GM18868 (cell line): Measurements from ENCODE around the gene NUMBL.

Source experiments
- ATAC-seq: cut with Tn5 transposase; IDR thresholded peaks from one replicate; pipeline ENCODE4 v1.9.1; 2021; ENCODE audit warnings: mild to moderate bottlenecking, moderate library complexity; ENCODE audit not compliant: unreplicated experiment

The NUMBL gene

DNA sequence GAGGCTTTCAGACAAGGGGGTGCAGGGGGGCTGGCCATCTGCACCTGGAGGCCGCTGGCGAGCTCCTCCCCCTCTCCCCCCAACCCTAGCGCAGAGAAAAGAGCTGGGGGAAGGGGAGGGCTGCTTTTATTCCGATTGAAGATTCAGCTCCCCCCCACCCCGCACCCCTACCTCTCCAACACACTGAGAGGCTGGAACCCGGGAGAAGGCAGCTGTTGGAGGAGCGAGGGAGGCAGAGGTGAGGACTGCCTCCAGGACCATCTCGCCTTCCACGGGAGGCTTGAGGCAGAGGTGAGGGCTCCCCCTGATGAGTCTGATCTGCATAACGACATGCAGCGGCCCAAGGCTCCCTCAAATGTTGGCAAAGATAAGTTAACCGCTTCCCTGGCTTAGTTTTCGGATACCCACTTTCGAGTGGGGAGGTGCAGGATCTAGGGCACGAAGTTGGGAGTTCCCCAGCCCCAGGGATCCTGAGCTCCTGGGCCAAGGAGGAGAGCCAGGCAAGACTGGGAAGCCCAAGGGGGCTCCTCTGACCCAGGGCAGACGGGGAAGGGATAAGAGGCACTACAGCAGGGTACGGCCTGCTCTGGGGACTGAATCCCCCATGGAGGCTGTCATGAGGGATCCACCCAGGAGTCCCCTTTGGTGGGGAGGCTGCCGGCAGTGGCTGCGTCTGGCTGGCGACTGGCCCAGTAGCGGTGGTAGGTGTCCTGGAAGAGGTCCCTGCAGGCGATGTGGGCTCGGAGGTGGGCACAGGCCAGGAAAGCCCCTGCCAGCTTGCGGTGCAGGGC is 1.2 kb upstream of the NUMBL start:
- ATAC-seq, result no peak

DNA sequence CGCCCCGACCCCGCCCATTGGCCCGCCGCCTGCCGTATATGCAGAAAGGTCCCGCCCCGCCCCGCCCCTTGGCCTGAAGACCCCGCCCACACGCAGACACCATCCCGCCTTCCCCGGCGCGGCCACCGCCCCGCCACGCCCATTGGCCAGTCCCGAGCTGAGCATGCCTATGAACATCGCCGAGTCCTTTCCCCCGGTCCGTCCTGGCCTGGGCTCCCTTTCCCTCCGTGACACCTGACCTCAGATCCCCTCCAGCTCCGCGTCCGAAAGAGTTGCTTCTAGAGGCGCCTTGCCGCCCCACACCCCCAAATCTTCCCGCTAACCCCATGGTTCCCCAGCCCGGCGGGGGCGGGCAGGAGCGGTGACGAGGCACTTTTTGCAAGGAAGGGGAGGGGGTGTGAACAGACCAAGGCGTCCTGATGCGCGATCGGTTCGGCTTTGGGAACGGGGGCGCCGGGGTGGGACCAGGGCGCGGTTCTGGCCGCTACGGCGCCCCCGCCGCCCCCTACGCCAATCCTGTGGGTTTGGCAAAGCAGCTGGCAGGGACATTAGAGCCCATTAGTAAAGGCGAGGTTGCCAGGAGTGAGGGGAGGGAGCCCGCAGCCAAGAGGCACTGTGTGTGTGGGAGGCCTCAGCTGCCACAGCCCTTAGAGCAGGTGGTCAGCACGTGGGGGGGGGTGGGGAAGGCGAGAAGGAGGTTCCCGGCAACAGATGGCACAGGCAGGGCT is 406 bp upstream of the NUMBL start:
- ATAC-seq, result peak; percentile 66

DNA sequence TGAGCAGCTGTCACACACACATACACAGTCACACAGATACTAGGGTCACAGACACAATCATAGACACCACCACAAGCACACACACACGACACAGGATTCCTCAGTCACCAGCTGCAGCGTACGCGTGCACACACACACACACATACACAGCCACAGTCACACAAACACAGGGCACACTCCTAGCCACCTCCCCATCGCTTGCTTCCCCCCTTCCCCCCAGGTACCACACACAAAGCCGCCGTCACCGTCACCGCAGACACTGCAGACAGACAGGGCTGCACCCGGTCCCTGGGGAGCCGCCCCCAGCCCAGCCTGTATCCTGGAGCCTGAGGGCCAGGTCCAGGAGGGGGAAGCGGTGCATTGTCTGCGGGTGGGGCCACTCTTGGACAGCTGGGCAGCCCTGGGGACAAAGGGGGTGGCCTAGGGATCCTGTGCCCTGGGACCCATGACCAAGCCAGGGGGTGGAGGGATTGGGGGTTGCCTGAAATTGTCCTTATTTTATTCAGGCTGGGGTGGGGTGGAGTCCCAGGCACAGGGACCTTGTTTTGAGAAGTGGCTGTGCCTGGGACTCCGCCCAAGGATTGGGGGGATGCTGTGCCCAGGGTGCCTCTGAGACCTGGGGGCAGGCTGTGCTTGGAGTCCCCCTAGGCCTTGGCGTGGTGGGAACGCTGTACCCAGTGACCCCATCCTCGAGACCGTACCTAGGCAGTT is 957 bp downstream of the NUMBL start:
- no peak for ATAC-seq

DNA sequence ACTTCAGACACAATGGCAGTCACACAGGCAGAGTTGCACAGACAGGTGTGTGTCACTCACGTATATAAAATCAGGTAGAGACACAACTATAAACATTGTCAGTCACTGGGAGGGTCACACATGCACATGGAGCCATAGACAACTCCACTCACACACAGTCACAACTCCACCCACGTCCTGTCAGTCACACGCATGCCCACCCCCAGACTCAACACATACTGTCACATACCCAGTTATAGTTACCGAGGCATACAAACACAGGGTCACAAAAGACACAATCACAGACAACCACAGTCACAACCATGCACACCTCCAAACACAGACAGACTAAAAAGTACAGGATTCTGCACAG is 1.5 kb downstream of the NUMBL start:
- ATAC-seq, result no peak

DNA sequence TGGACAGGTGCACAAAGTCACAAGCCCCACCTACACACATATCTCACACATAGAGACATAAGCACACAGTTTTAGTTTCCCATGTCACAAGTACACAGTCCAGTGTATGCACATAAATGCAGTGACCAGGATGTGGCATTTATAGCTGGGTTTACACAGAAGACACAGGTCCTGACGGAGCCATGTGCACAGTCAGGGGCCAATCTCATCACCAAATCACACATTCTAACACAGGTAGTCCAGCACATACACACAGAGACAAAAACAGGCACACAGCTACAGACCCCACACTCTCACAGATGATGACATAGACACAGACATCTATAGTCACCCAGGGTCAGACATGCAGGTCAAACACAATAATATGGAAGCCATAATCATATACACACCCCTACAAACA is 2.1 kb downstream of the NUMBL start:
- no peak for ATAC-seq

DNA sequence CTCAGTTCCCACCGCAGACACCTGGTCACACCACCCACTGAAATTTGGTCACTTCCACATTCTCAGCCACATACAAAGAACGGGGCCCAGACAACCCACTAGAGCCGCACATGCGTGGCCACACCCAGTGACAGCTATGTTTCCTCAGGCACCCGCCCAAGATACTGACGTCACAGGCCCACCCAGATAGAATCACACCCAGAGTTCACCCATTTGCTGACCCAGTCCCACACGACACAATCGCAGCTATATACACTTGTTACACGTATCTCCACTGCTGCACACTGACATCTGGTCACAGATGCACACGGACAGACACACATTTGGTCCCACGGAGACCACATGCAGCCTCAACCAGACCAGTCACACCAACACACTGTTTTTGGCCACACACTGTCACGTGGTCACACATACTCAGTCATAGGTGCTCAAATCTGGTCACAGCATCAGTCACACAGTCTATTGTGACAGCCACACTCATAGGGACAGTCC is 2.9 kb downstream of the NUMBL start:
- no peak for ATAC-seq

DNA sequence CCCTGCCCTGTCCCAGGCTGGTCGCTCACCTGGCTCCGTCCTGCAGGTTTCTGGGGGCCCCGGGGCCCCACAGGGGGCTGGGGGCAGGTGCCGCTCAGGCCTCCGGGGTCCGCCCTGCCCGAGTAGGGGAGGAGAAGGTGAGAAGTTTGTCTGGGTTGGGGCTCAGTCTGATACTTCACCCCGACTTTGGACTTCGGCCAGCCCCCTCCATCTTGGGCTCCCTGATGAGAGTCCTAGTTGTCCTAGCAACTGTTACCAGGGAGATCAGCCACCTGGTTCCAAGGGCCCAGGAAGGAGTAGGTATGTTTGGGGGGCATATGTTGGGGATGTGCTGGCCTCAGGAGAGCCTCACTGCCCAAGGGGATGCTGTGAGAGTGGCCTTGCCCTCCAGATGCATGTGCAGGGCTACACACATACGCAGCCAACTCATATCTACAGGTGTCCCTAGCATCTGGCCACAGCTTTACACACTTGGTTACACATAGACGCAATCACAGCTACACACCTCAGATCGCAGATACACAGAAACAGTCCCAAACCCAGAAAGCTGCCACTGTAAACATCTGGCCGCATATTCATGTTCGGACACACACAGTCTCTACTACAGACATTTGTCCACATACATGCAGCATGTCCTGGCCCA is 3.4 kb downstream of the NUMBL start:
- ATAC-seq, result no peak

DNA sequence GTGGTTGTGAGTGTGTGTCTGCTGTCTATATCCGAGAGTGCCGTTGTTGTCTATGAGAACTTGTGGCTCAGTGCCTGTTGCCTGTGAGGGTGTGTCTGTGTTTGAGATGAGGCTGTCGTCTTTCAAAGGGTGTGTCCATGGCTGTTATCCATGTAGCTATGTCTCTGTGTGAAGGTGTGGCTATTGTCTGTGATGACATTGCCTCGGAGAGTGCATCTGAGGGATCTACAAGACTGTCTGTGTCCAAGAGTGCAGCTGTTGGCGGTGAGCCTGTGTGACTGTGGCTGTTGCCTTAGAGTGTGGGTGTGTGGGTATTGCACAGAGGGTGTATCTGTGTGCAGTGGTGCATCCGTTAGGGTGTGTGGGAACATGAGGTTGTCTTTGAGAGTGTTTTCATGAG is 4.9 kb downstream of the NUMBL start:
- no peak for ATAC-seq

DNA sequence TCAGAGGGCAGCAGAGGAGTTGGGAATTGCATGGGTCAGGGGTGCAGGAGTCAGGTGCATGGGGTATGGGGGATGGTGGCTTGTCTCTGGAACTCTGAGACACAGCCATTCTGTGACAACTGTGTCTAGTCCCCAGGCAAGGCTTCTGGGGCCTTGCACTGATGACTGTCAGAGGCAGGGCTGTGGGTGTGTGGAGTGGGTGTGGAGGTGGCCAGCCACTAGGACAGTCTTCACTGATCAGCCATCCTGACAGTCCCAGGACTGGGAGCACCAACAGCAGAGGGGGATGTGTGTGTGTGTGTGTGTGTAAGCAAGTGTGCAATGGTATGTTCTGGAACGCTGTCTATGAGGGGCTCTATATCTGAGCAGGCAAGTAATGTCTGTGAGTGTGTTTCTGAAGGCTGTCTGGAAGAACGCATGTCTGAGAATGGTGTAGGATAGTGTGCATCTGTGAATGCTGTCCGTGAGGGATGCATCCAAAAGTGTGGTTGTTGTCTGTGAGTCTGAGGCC is 5.4 kb downstream of the NUMBL start:
- no peak for ATAC-seq

DNA sequence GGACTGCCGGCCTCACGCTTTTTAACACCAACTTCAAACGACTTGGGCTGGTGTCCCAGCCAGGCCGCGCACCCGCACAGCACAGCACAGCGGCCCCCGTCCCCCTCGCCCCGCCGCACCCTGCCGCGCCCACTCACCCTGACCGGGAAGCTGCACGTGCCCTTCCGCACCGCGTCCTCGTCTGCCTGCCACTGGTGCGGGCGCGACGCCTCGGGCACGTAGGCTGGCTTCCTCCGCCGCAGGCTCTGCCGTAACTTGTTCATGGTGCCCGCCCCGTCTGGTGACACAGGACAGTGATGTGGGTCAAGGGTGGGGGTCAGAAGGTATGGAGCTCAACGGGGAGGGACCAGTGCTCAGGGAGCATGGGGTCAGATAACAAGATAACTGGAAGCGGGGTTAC is 6.2 kb downstream of the NUMBL start:
- ATAC-seq, result no peak

DNA sequence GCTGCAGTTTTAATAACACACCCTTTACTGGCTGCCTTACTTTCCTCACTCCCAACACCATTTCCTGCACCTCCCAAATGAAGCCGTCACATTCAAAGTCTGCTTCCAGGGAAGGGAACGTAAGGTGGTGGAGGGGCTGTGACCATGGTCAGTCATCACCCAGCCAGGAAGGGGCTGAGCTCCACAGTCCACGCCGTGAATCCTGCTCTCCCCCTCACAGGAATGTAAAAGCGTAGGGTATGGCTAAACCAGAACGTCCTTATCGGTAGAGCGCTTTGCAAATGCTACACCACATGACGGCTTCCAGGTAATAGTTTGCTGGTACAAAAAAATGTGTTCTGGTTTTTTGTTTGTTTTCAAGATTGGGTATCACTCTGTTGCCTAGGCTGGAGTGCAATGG is 7.0 kb downstream of the NUMBL start:
- no peak for ATAC-seq

DNA sequence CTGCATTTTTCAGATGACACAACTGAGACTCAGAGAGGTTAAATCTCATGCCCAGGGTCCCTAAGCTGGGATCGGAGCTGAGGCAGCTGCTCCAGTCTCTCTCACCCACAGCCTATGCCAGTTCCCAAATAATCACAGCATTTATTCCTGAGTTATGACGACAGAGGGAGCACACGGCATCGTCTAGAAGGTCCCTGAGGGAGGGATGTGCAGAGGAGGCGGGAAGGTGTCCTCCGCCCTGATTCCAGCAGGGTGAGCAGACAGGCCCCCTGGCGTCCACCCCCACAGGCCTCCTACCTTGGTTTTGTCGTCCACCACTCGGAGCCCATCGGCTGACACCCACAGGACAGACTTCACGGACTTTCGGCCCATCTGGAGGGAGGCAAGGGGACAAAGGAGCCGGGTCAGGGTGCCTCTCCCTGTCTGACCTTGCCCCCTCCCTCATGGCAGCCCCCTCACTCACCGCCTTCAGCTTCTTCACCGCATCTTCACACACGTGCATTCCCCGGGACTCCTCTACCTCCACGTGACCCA is 8.0 kb downstream of the NUMBL start:
- ATAC-seq, result no peak

DNA sequence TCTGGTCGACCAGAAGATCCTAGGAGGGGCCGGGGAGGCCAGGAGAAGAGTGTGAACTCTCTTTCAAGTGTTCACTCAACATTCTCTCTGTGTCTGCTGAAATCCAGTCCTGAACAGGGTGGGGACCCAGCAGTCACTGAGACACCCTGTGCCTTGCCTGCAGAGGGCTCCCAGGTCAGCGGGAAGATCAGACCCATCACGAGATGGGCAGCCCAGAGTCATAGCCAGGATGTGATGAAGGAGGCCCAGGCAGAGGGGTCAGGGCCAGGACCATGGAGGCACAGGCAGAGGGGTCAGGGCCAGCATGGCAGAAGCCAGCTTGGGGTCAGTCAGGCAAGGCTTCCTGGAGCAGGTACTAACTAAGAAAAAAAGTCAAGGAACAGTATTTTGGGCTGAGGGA is 9.4 kb downstream of the NUMBL start:
- ATAC-seq, result no peak

DNA sequence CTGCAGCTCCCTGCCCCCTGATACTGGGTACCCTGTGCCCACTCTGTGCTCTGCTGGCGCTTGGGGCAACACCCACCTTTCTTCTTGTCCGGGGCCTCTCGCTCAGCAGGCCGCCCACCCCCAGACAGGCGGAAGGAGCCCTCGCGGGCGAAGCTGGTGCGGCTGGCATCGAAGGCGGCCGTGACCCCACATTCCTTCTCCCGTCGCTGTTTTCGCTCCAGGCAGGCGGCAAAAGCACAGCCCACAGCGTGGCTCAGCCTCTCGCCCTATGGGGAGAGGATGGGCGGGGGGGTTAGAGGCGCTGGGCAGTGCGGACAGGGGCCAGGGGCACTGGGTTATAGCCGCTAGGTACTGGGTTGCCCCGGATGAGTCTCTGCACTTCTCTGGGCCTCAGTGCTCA is 13.3 kb downstream of the NUMBL start:
- ATAC-seq, result no peak

DNA sequence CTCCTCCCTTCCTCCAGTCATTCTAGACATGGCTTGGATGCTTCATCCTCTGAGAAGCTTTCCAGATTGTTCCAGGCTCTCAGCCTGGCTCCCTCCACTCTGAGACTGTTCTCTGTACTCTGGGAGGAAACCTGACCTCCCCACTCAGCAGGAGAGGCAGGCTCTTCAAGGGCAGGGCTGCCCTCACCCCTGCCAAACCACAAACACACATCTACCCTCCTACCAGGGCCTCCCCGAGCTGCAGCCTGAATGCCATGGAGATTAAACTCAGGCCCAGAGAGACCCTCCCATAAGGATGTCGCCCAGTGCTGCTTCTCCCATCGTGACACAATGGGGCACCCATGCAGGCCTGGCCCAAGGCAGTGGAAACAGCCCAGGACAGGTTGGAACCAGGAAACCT is 16.2 kb downstream of the NUMBL start:
- no peak for ATAC-seq

DNA sequence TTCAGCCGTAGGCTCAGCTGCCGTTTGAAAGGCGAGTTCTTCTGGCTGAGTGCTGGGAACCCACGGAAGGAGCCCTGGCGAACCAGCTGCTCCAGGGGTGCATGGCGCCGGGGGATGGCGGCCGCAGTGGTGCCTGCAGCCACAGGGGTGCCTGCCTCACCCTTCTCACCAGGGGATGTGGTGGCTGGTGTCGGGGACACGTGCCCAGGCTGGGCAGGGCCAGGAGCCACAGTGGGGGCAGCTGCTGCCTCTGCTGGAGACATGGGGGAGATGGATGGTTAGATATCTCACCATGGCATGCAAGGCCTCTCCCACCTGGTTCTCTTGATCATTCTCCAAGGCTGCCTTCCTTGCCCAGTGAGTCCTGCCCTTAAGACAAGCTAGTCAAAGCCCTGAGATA is 17.1 kb downstream of the NUMBL start:
- ATAC-seq, result no peak

DNA sequence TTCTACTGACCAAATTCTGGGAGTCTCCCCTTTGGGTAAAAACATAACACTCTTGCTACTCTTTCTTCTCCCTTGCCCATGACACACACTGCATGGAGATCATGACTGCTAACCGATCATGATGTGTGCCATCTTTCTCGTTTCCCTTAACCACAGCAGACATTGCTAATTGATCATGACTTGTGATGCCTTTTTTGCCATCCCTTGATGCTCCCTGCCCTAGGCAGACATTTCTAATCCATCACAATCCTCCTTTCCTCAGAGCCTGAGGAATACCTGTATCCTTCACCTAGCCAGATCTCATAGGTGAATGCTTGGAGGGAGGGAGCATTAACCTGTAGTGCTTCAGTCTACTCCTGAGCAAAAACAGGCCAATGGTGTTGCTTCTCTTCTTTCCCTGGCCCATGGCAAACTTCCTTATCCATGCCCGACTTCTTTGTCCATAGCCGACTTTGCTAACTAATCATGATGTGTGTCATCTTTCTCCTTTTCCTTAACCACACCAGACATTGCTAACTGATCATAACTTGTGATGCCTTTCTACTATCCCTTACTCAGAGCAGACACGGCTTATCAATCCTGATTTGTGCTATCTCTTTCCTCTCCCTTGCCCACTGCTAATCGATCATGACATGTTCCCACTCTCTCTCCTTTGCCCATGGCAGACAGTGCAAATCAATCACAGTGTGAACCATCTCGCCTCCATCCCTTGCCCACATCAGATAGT is 17.7 kb downstream of the NUMBL start:
- ATAC-seq, result no peak

DNA sequence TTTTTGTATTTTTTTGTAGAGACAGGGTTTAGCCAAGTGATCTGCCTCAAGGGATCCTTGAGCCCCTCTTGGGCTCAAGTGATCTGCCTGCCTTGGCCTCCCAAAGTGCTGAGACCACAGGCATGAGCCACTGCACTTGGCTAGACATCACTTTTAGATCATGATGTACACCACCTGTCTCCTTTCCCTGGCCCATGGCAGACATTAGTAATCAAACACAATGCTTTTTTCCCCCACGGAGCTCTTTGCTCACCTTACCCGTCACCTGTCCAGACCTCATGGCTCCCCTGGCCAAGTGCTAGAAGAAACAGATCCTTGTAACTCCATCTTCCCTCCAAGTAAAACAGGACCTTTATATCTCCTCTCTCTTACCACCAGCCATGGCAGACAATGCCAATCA is 18.4 kb downstream of the NUMBL start:
- ATAC-seq, result no peak

DNA sequence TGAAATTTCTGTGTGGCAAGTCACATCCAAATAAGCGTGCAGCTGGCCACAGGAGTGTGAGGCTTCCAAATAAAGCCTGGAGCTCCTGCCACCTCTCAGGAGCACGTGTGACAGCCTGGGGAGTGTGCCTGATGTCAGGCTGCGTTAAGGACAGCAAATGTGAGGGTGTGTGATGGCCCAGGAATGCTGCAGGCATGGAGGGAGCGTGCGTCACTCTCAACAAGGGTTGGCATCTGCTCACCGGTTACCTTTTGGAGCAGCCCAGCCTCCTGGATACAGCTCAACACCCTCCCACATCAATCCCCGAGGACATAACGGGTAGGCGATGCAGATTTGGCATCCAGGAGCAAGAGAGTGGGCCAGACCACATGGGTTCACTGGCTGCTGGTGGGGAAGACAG is 19.0 kb downstream of the NUMBL start:
- no peak for ATAC-seq

DNA sequence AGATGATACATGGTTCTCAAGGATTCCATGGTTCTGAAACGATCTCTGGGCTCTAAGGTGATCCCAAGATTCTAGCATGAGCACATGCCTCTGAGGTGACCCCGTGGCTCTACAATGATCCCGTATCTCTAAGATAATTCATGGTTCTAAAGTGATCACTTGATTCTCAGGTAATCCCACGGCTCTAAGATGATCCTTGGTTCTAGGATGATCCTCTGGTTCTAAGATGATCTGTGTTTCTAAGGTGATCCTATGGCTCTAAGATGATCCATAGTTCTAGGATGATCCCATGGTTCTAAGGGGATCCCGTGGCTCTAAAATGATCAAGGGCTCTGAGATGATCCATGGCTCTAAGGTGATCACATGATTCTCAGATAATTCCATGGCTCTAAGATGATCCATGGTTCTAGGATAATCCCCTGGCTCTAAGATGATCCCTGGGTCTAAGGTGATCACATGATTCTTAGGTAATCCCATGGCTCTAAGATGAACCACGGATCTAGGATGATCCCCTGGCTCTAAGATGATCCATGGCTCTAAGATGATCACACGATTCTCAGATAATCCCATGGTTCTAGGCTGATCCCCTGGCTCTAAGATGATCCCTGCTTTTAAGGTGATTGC is 21.3 kb downstream of the NUMBL start:
- ATAC-seq, result no peak
